HuH-7 (cell line): ENCODE results near the gene LCN10.
"Not testable (repeated sequence)": the region's sequence is repeated elsewhere in the genome, so short reads cannot be mapped to it uniquely, and the experiment has no call there.

ENCODE experiments used
- DNase-seq: peaks from one replicate; pipeline ENCODE4 v3.0.0; 2011; ENCODE audit warnings: low spot score

The LCN10 gene

GRCh38 chr9:136719195-136719880 is 23.4 kb downstream of the LCN10 start:
- DNase-seq = no peak

- no peak for DNase-seq
These were observed 24.2 kb downstream of the LCN10 start for GRCh38 chr9:136718345-136719194.

- DNase-seq = no peak
These were observed 25.3 kb downstream of the LCN10 start for GRCh38 chr9:136717399-136717798.

GRCh38 chr9:136714893-136715274 is 27.9 kb downstream of the LCN10 start:
- no peak for DNase-seq

- DNase-seq = no peak
These were observed 28.4 kb downstream of the LCN10 start for GRCh38 chr9:136714096-136714892.

- DNase-seq = no peak
These were observed 29.2 kb downstream of the LCN10 start for GRCh38 chr9:136713550-136713949.

GRCh38 chr9:136712690-136713544 is 29.8 kb downstream of the LCN10 start:
- no peak for DNase-seq

GRCh38 chr9:136711751-136712689 is 30.7 kb downstream of the LCN10 start, which contains the start of gene DIPK1B:
Gene DIPK1B, plus strand, starts transcription at chr9:136712572. Its CDS starts 94 bp downstream, at chr9:136712666.
- peak; percentile 96 for DNase-seq

- DNase-seq = not testable (repeated sequence)
These were observed 31.5 kb downstream of the LCN10 start for GRCh38 chr9:136711219-136711648.

GRCh38 chr9:136710543-136710942 is 32.2 kb downstream of the LCN10 start:
- no peak for DNase-seq

GRCh38 chr9:136709454-136710109 is 33.2 kb downstream of the LCN10 start:
- DNase-seq = no peak

GRCh38 chr9:136707849-136708517 is 34.8 kb downstream of the LCN10 start:
- no peak for DNase-seq

GRCh38 chr9:136707011-136707410 is 35.7 kb downstream of the LCN10 start:
- DNase-seq = no peak

GRCh38 chr9:136705564-136705963 is 37.2 kb downstream of the LCN10 start:
- DNase-seq = no peak

- not testable (repeated sequence) for DNase-seq
These were observed 38.0 kb downstream of the LCN10 start for GRCh38 chr9:136704741-136705140.

- no peak for DNase-seq
These were observed 39.4 kb downstream of the LCN10 start for GRCh38 chr9:136703276-136703860.

- no peak for DNase-seq
These were observed 41.1 kb downstream of the LCN10 start for GRCh38 chr9:136701668-136702053.

GRCh38 chr9:136700959-136701667 is 41.6 kb downstream of the LCN10 start:
- no peak for DNase-seq
